IMR-90 (cell line): ENCODE measurements around the gene SSPN. TPM values are rescaled to one million over a fixed set of nuclear protein-coding genes. Genes with fewer than 3 reads are reported as not detected.

Experiments used
- ATAC-seq: fragments of 200-7000 bp; cut with Tn5 transposase; 2 replicates; pipeline ENCODE4 v1.9.1; 2020; ENCODE audit warnings: low read depth, mild to moderate bottlenecking, moderate library complexity
- BruUV-seq: library from RNA; stranded (reverse); fragments of 400-500 nt; replicated peaks from 2 replicates; lab custom pipeline; 2021; lab: Mats Ljungman, UMichigan
- CTCF ChIA-PET: fragments of 300-600 bp; formaldehyde crosslinking; extraction: SDS; loops from one replicate; lab custom pipeline; 2021; ENCODE audit warnings: antibody characterized with exemption; lab: Yijun Ruan, JAX
- POLR2A ChIA-PET: fragments of 300-600 bp; sonication (Branson Sonifier 250); formaldehyde crosslinking; loops from one replicate; lab custom pipeline; 2022; ENCODE audit warnings: antibody characterized with exemption; ENCODE audit not compliant: unreplicated experiment; lab: Charles Lee
- DNase-seq: peaks from one replicate; pipeline ENCODE4 v3.0.0; 2013
- H2AFZ ChIP-seq: replicated peaks from 2 replicates; pipeline ENCODE3; 2013; ENCODE audit warnings: low read length, mild to moderate bottlenecking; ENCODE audit not compliant: poor library complexity
- H2AK5ac ChIP-seq: 2 replicates; pipeline ENCODE4 v1.6.1; 2013; ENCODE audit warnings: low read depth, low read length, inconsistent platforms
- H2AK9ac ChIP-seq: replicated peaks from 2 replicates; pipeline ENCODE3; 2013; ENCODE audit warnings: mild to moderate bottlenecking, low read depth, low read length, moderate library complexity; ENCODE audit not compliant: poor library complexity
- H2BK120ac ChIP-seq: 2 replicates; pipeline ENCODE4 v1.6.1; 2013; ENCODE audit warnings: low read depth, low read length, inconsistent platforms
- H2BK15ac ChIP-seq: 3 replicates; pipeline ENCODE4 v1.6.1; 2013; ENCODE audit warnings: low read depth, low read length, inconsistent platforms
- H2BK20ac ChIP-seq: 2 replicates; pipeline ENCODE4 v1.6.1; 2013; ENCODE audit warnings: low read depth, mild to moderate bottlenecking, inconsistent platforms, low read length, moderate library complexity
- H2BK5ac ChIP-seq: 2 replicates; pipeline ENCODE4 v1.6.1; 2013; ENCODE audit warnings: mild to moderate bottlenecking, low read depth, low read length, inconsistent platforms; ENCODE audit not compliant: poor library complexity, severe bottlenecking
- H3K14ac ChIP-seq: replicated peaks from 2 replicates; pipeline ENCODE4 v1.6.1; 2013; ENCODE audit warnings: low read depth, low read length, inconsistent platforms
- H3K18ac ChIP-seq: 2 replicates; pipeline ENCODE4 v1.6.1; 2013; ENCODE audit warnings: low read depth, low read length, control low read depth
- H3K23ac ChIP-seq: 2 replicates; pipeline ENCODE4 v1.6.1; 2013; ENCODE audit warnings: low read depth, low read length, inconsistent platforms
- H3K27ac ChIP-seq: 2 replicates; pipeline ENCODE4 v1.5.1; 2013; ENCODE audit warnings: mild to moderate bottlenecking, control low read depth, low read length; ENCODE audit not compliant: insufficient read depth
- H3K27me3 ChIP-seq: 2 replicates; pipeline ENCODE4 v1.6.1; 2013; ENCODE audit warnings: low read length; ENCODE audit not compliant: control insufficient read depth, insufficient read depth
- H3K36me3 ChIP-seq: 2 replicates; pipeline ENCODE4 v1.6.1; 2013; ENCODE audit warnings: low read length, mixed read lengths; ENCODE audit not compliant: control insufficient read depth, insufficient read depth
- H3K4ac ChIP-seq: 2 replicates; pipeline ENCODE4 v1.6.1; 2013; ENCODE audit warnings: low read depth, low read length, inconsistent platforms
- H3K4me1 ChIP-seq: 2 replicates; pipeline ENCODE4 v1.6.1; 2013; ENCODE audit warnings: low read length, mixed read lengths; ENCODE audit not compliant: control insufficient read depth, insufficient read depth
- H3K4me2 ChIP-seq: 2 replicates; pipeline ENCODE4 v1.6.1; 2013; ENCODE audit warnings: low read depth, mild to moderate bottlenecking, control low read depth, low read length, moderate library complexity
- H3K4me3 ChIP-seq: 2 replicates; pipeline ENCODE4 v1.5.1; 2013; ENCODE audit warnings: low read depth, mild to moderate bottlenecking, control low read depth, low read length, moderate library complexity; ENCODE audit not compliant: insufficient read depth
- H3K56ac ChIP-seq: 2 replicates; pipeline ENCODE4 v1.6.1; 2013; ENCODE audit warnings: low read length, inconsistent platforms; ENCODE audit not compliant: insufficient read depth; ENCODE audit errors: extremely low read depth
- H3K79me1 ChIP-seq, 2 experiments: 2 replicates each; pipeline ENCODE4 v1.6.1; 2013; ENCODE audit warnings: low read length in 2 of 2, inconsistent platforms in 1 of 2, low read depth in 1 of 2
- H3K9ac ChIP-seq: 2 replicates; pipeline ENCODE4 v1.6.1; 2013; ENCODE audit warnings: low read depth, low read length, control low read depth
- H3K9me1 ChIP-seq: 2 replicates; pipeline ENCODE4 v1.6.1; 2013; ENCODE audit warnings: low read length, inconsistent platforms; ENCODE audit not compliant: insufficient read depth
- H3K9me3 ChIP-seq: 2 replicates; pipeline ENCODE4 v1.6.1; 2013; ENCODE audit warnings: low read length; ENCODE audit not compliant: control insufficient read depth, insufficient read depth
- H4K20me1 ChIP-seq: 2 replicates; pipeline ENCODE4 v1.6.1; 2013; ENCODE audit warnings: low read length, inconsistent platforms; ENCODE audit not compliant: insufficient read depth
- H4K5ac ChIP-seq: 2 replicates; pipeline ENCODE4 v1.6.1; 2013; ENCODE audit warnings: mild to moderate bottlenecking, low read depth, low read length, control low read depth
- H4K8ac ChIP-seq, 2 experiments: 2 replicates each; pipeline ENCODE4 v1.6.1; 2013; ENCODE audit warnings: low read depth in 2 of 2, low read length in 2 of 2, control low read depth in 1 of 2, inconsistent platforms in 1 of 2
- H4K91ac ChIP-seq: 2 replicates; pipeline ENCODE4 v1.6.1; 2013; ENCODE audit warnings: low read depth, low read length, inconsistent platforms; ENCODE audit not compliant: insufficient read depth
- BHLHE40 ChIP-seq: fragments of 150-350 bp; IDR thresholded peaks from 2 replicates; pipeline ENCODE4 v1.6.1; 2016; ENCODE audit warnings: mild to moderate bottlenecking, low read depth, low read length
- CEBPB ChIP-seq: IDR thresholded peaks from 2 replicates; pipeline ENCODE4 v1.6.1; 2012; ENCODE audit warnings: low read depth, low read length, improper control_type of control experiment
- CHD1 ChIP-seq: IDR thresholded peaks from 2 replicates; pipeline ENCODE4 v1.6.1; 2012; ENCODE audit warnings: low read depth, low read length, improper control_type of control experiment
- CTCF ChIP-seq: conservative IDR thresholded peaks from 2 replicates; pipeline ENCODE4 v1.5.1; 2012; ENCODE audit warnings: mild to moderate bottlenecking, low read depth, low read length, improper control_type of control experiment
- ELK1 ChIP-seq: fragments of 150-350 bp; IDR thresholded peaks from 2 replicates; pipeline ENCODE4 v1.6.1; 2016; ENCODE audit warnings: low read depth, mild to moderate bottlenecking, low read length, moderate library complexity, borderline replicate concordance
- FOS ChIP-seq: fragments of 150-350 bp; IDR thresholded peaks from 2 replicates; pipeline ENCODE4 v1.6.1; 2016; ENCODE audit warnings: low read depth, low read length
- MAFK ChIP-seq: IDR thresholded peaks from 2 replicates; pipeline ENCODE4 v1.6.1; 2012; ENCODE audit warnings: low read depth, low read length, improper control_type of control experiment
- MAZ ChIP-seq: IDR thresholded peaks from 2 replicates; pipeline ENCODE4 v1.6.1; 2012; ENCODE audit warnings: low read depth, mild to moderate bottlenecking, low read length, improper control_type of control experiment, moderate library complexity, borderline replicate concordance
- MXI1 ChIP-seq: IDR thresholded peaks from 2 replicates; pipeline ENCODE4 v1.6.1; 2012; ENCODE audit warnings: low read depth, mild to moderate bottlenecking, low read length, moderate library complexity, borderline replicate concordance
- NFE2L2 ChIP-seq: fragments of 150-350 bp; IDR thresholded peaks from 2 replicates; pipeline ENCODE4 v1.6.1; 2016; ENCODE audit warnings: low read depth, mild to moderate bottlenecking, low read length
- POLR2A ChIP-seq: IDR thresholded peaks from 2 replicates; pipeline ENCODE4 v1.6.1; 2012; ENCODE audit warnings: mild to moderate bottlenecking, low read depth, low read length
- RAD21 ChIP-seq: IDR thresholded peaks from 2 replicates; pipeline ENCODE4 v1.6.1; 2012; ENCODE audit warnings: low read length, improper control_type of control experiment
- RCOR1 ChIP-seq: IDR thresholded peaks from 2 replicates; pipeline ENCODE4 v1.6.1; 2012; ENCODE audit warnings: mild to moderate bottlenecking, low read length, improper control_type of control experiment; ENCODE audit not compliant: insufficient replicate concordance
- RFX5 ChIP-seq: IDR thresholded peaks from 2 replicates; pipeline ENCODE4 v1.8.0; 2012; ENCODE audit warnings: low read depth, mild to moderate bottlenecking, low read length, moderate library complexity
- SMC3 ChIP-seq: fragments of 150-350 bp; IDR thresholded peaks from 2 replicates; pipeline ENCODE4 v1.6.1; 2016; ENCODE audit warnings: low read depth, mild to moderate bottlenecking, antibody characterized with exemption, low read length, moderate library complexity
- WGBS, 2 experiments: methylation state at CpG; one replicate each; pipeline versions ENCODE4 v1.1.5 to v1.1.7; 2013; ENCODE audit warnings: missing lambda C conversion rate in 2 of 2; ENCODE audit not compliant: insufficient read length in 1 of 2; ENCODE audit errors: extremely low coverage in 2 of 2; 5-methylcytosine and 5-hydroxymethylcytosine counted together
- dilution Hi-C: fragments of 300-500 bp; cut with HindIII; formaldehyde crosslinking; loops from one replicate; pipeline ENCODE4 v1.14.3; 2018; ENCODE audit warnings: low sequenced_read_pairs; ENCODE audit not compliant: unreplicated experiment
- in situ Hi-C: fragments of 300-500 bp; cut with MboI; formaldehyde crosslinking; loops from 3 replicates; pipeline ENCODE4 v1.14.3; 2019; ENCODE audit warnings: low sequenced_read_pairs, inconsistent platforms, mixed read lengths
- intact Hi-C: fragments of 100-400 bp; cut with micrococcal nuclease; formaldehyde crosslinking; loops from 2 replicates; pipeline ENCODE4 v1.10.0; 2022
- polyA plus RNA-seq, 3 experiments: library from polyadenylated mRNA; depleted of rRNA; stranded (reverse); fragments of >200 nt; gene quantifications; 2 replicates each; pipeline ENCODE4 v1.2.3, GENCODE V29; 2012; ENCODE audit warnings: low replicate concordance in 1 of 3
- total RNA-seq: library from RNA; depleted of rRNA; stranded (reverse); fragments of >200 nt; gene quantifications from 2 replicates; pipeline ENCODE4 v1.2.3, GENCODE V29; 2012
- TF ChIP-seq, protein P1 (sequence below): fragments of 150-350 bp; IDR thresholded peaks from 2 replicates; pipeline ENCODE4 v1.6.1; 2017; ENCODE audit warnings: mild to moderate bottlenecking, antibody characterized with exemption, low read length, low read depth

The SSPN gene
- total and polyA plus RNA-seq, 2 of the 4 experiments (the other 2 are of a cell fraction): 3.5 to 5.6 TPM

DNA sequence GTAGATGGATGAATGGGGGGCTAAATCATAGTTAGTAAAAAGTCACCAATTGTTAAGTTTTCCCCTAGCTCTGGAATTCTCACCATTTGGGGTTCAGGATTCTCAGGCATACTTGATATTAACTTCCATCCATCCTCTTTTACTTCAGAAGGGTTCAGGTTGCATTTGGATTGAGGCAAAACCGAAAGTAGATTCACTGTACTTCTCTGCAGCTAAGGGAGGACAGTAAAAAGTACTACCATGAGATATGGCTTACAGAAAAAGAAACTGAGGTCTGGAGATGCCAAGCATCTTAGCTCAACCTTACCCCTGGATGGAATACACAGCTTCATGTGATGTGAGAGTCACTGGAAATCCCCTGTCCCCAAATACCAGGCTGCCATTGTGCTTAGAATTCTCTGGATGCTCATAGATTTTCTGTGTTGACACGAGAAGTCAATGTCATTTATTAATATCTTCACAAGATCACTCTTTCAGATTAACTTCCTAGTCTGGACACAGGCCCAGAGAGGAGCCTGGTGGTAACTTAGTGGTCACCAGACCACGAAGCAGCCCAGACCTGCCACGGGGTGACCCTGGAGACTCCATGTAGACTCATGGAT is 87.1 kb downstream of the SSPN start:
- H2AFZ ChIP-seq: no peak overlapping the region
- in situ Hi-C loops (no loop called here), intact Hi-C loops (no loop called here), dilution Hi-C loops (no loop called here)
- H3K4me3 ChIP-seq: no peak overlapping the region
- no peaks in the 10 kb centered on the region for H3K9me1 ChIP-seq
- TF ChIP-seq NFE2L2 (no peak), RAD21 (no peak), BHLHE40 (no peak), MXI1 (no peak), CHD1 (no peak), CEBPB (no peak), MAZ (no peak), POLR2A (no peak), FOS (no peak), RCOR1 (no peak), MAFK (no peak), CTCF (no peak), ELK1 (no peak), SMC3 (no peak), RFX5 (no peak)
- TF ChIP-seq, protein P1, sequence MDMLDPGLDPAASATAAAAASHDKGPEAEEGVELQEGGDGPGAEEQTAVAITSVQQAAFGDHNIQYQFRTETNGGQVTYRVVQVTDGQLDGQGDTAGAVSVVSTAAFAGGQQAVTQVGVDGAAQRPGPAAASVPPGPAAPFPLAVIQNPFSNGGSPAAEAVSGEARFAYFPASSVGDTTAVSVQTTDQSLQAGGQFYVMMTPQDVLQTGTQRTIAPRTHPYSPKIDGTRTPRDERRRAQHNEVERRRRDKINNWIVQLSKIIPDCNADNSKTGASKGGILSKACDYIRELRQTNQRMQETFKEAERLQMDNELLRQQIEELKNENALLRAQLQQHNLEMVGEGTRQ: no peak
- H3K4me1 ChIP-seq: no peaks in the 10 kb centered on the region
- no peak overlapping the region for H3K56ac ChIP-seq
- no peak overlapping the region for H3K23ac ChIP-seq
- H3K18ac ChIP-seq: no peak overlapping the region
- H2BK5ac ChIP-seq: no peak overlapping the region
- ATAC-seq: no peak
- H3K27me3 ChIP-seq: peaks cover 2% of the 10 kb centered on the region; the same call in 1 of the 2 replicates
- H3K4me2 ChIP-seq: peak overlapping the region; percentile 49; the same call in 1 of the 2 replicates
- no peak overlapping the region for H2AK9ac ChIP-seq
- no peak overlapping the region for H4K8ac ChIP-seq
- BruUV-seq: no TSS peak
- H3K27ac ChIP-seq: no peak overlapping the region
- ChIA-PET CTCF (no interaction called here), POLR2A (no interaction called here)
- H4K91ac ChIP-seq: no peak overlapping the region
- no peak overlapping the region for H4K5ac ChIP-seq
- H3K9me3 ChIP-seq: peaks cover 2% of the 10 kb centered on the region; the same call in 1 of the 2 replicates
- no peak overlapping the region for H2BK120ac ChIP-seq
- no peak overlapping the region for H2BK20ac ChIP-seq
- no peak for DNase-seq
- no peak overlapping the region for H2BK15ac ChIP-seq
- H3K14ac ChIP-seq: no peak overlapping the region
- no peak overlapping the region for H3K4ac ChIP-seq
- no CpG with 5 or more reads among the region's 4 CpGs for WGBS, 2 experiments
- no peaks in the 10 kb centered on the region for H3K79me1 ChIP-seq
- no peak overlapping the region for H3K9ac ChIP-seq
- H3K36me3 ChIP-seq: no peaks in the 10 kb centered on the region
- no peaks in the 10 kb centered on the region for H4K20me1 ChIP-seq
- H2AK5ac ChIP-seq: no peak overlapping the region
